Measurements from ENCODE around the gene MUC5AC.

- TF ChIP-seq CTCF (IDR thresholded peaks at IDR 0.05; ENCODE audit: borderline replicate concordance, extremely low read depth, low read length, poor library complexity, severe bottlenecking), result no peak
- no peak for TF ChIP-seq EZH2 (IDR thresholded peaks at IDR 0.05; ENCODE audit: borderline replicate concordance, low read depth, low read length, severe bottlenecking)
Measured at GRCh38 chr11:1113405-1114201, 44.1 kb upstream of the MUC5AC start.

Data from DND-41 (cell line).